ENCODE measurements around the gene RIMBP2.

The RIMBP2 gene

GRCh38 chr12:130709971-130710732, 5.9 kb downstream of the RIMBP2 start:
- no peaks in the 10 kb centered on the region for H3K9me3 ChIP-seq (ENCODE audit: control insufficient read depth, insufficient read depth, low read length)
- H3K4me3 ChIP-seq (ENCODE audit: low read depth, low read length), result no peak overlapping the region
- peaks cover 29% of the 10 kb centered on the region for H3K27me3 ChIP-seq (ENCODE audit: control insufficient read depth, insufficient read depth, low read length)

GRCh38 chr12:130709151-130709970, 6.7 kb downstream of the RIMBP2 start:
- Histone ChIP-seq H3K9me3 (ENCODE audit: control insufficient read depth, insufficient read depth, low read length) (no peaks in the 10 kb centered on the region), H3K4me3 (ENCODE audit: low read depth, low read length) (no peak overlapping the region), H3K9ac (ENCODE audit: low read depth, low read length) (no peak overlapping the region), H3K36me3 (ENCODE audit: control insufficient read depth, insufficient read depth, low read length) (no peaks in the 10 kb centered on the region), H3K27me3 (ENCODE audit: control insufficient read depth, insufficient read depth, low read length) (peaks cover 21% of the 10 kb centered on the region), H3K4me1 (ENCODE audit: control insufficient read depth, insufficient read depth, low read length) (peaks cover 7% of the 10 kb centered on the region)

More at GRCh38 chr12:130709971-130710732, 5.9 kb downstream of the RIMBP2 start:
- peaks cover 7% of the 10 kb centered on the region for H3K4me1 ChIP-seq (ENCODE audit: control insufficient read depth, insufficient read depth, low read length)
- no peaks in the 10 kb centered on the region for H3K36me3 ChIP-seq (ENCODE audit: control insufficient read depth, insufficient read depth, low read length)
- H3K9ac ChIP-seq (ENCODE audit: low read depth, low read length), result no peak overlapping the region

GRCh38 chr12:130708648-130709047, 7.5 kb downstream of the RIMBP2 start:
- H3K9me3 ChIP-seq (ENCODE audit: control insufficient read depth, insufficient read depth, low read length), result no peaks in the 10 kb centered on the region
- no peaks in the 10 kb centered on the region for H3K36me3 ChIP-seq (ENCODE audit: control insufficient read depth, insufficient read depth, low read length)
- H3K4me1 ChIP-seq (ENCODE audit: control insufficient read depth, insufficient read depth, low read length), result peaks cover 4% of the 10 kb centered on the region
- no peak overlapping the region for H3K9ac ChIP-seq (ENCODE audit: low read depth, low read length)
- H3K4me3 ChIP-seq (ENCODE audit: low read depth, low read length), result no peak overlapping the region
- peaks cover 14% of the 10 kb centered on the region for H3K27me3 ChIP-seq (ENCODE audit: control insufficient read depth, insufficient read depth, low read length)

GRCh38 chr12:130707571-130707891, 8.6 kb downstream of the RIMBP2 start:
- Histone ChIP-seq H3K9ac (ENCODE audit: low read depth, low read length) (no peak overlapping the region), H3K27me3 (ENCODE audit: control insufficient read depth, insufficient read depth, low read length) (peaks cover 3% of the 10 kb centered on the region), H3K36me3 (ENCODE audit: control insufficient read depth, insufficient read depth, low read length) (no peaks in the 10 kb centered on the region), H3K4me1 (ENCODE audit: control insufficient read depth, insufficient read depth, low read length) (peaks cover 3% of the 10 kb centered on the region), H3K9me3 (ENCODE audit: control insufficient read depth, insufficient read depth, low read length) (no peaks in the 10 kb centered on the region), H3K4me3 (ENCODE audit: low read depth, low read length) (no peak overlapping the region)

GRCh38 chr12:130706885-130707570, 9.1 kb downstream of the RIMBP2 start:
- Histone ChIP-seq H3K9me3 (ENCODE audit: control insufficient read depth, insufficient read depth, low read length) (no peaks in the 10 kb centered on the region), H3K27me3 (ENCODE audit: control insufficient read depth, insufficient read depth, low read length) (no peaks in the 10 kb centered on the region), H3K36me3 (ENCODE audit: control insufficient read depth, insufficient read depth, low read length) (no peaks in the 10 kb centered on the region), H3K9ac (ENCODE audit: low read depth, low read length) (no peak overlapping the region), H3K4me3 (ENCODE audit: low read depth, low read length) (no peak overlapping the region), H3K4me1 (ENCODE audit: control insufficient read depth, insufficient read depth, low read length) (peaks cover 3% of the 10 kb centered on the region)

- Histone ChIP-seq H3K27me3 (ENCODE audit: control insufficient read depth, insufficient read depth, low read length) (no peaks in the 10 kb centered on the region), H3K9ac (ENCODE audit: low read depth, low read length) (no peak overlapping the region), H3K4me1 (ENCODE audit: control insufficient read depth, insufficient read depth, low read length) (peaks cover 3% of the 10 kb centered on the region)
These were observed 9.8 kb downstream of the RIMBP2 start for GRCh38 chr12:130706311-130706710.

GRCh38 chr12:130705178-130705822, 10.8 kb downstream of the RIMBP2 start:
- Histone ChIP-seq H3K4me1 (ENCODE audit: control insufficient read depth, insufficient read depth, low read length) (peaks cover 3% of the 10 kb centered on the region), H3K9ac (ENCODE audit: low read depth, low read length) (no peak overlapping the region)

More at GRCh38 chr12:130706311-130706710, 9.8 kb downstream of the RIMBP2 start:
- no peak overlapping the region for H3K4me3 ChIP-seq (ENCODE audit: low read depth, low read length)
- no peaks in the 10 kb centered on the region for H3K36me3 ChIP-seq (ENCODE audit: control insufficient read depth, insufficient read depth, low read length)
- no peaks in the 10 kb centered on the region for H3K9me3 ChIP-seq (ENCODE audit: control insufficient read depth, insufficient read depth, low read length)

GRCh38 chr12:130704606-130705005, 11.5 kb downstream of the RIMBP2 start:
- Histone ChIP-seq H3K9me3 (ENCODE audit: control insufficient read depth, insufficient read depth, low read length) (no peaks in the 10 kb centered on the region), H3K4me1 (ENCODE audit: control insufficient read depth, insufficient read depth, low read length) (peaks cover 3% of the 10 kb centered on the region), H3K9ac (ENCODE audit: low read depth, low read length) (no peak overlapping the region), H3K36me3 (ENCODE audit: control insufficient read depth, insufficient read depth, low read length) (no peaks in the 10 kb centered on the region), H3K4me3 (ENCODE audit: low read depth, low read length) (no peak overlapping the region), H3K27me3 (ENCODE audit: control insufficient read depth, insufficient read depth, low read length) (no peaks in the 10 kb centered on the region)

More at GRCh38 chr12:130705178-130705822, 10.8 kb downstream of the RIMBP2 start:
- no peak overlapping the region for H3K4me3 ChIP-seq (ENCODE audit: low read depth, low read length)
- no peaks in the 10 kb centered on the region for H3K27me3 ChIP-seq (ENCODE audit: control insufficient read depth, insufficient read depth, low read length)
- no peaks in the 10 kb centered on the region for H3K36me3 ChIP-seq (ENCODE audit: control insufficient read depth, insufficient read depth, low read length)
- H3K9me3 ChIP-seq (ENCODE audit: control insufficient read depth, insufficient read depth, low read length), result no peaks in the 10 kb centered on the region

- Histone ChIP-seq H3K9me3 (ENCODE audit: control insufficient read depth, insufficient read depth, low read length) (no peaks in the 10 kb centered on the region), H3K9ac (ENCODE audit: low read depth, low read length) (no peak overlapping the region), H3K36me3 (ENCODE audit: control insufficient read depth, insufficient read depth, low read length) (no peaks in the 10 kb centered on the region), H3K4me1 (ENCODE audit: control insufficient read depth, insufficient read depth, low read length) (peaks cover 3% of the 10 kb centered on the region), H3K27me3 (ENCODE audit: control insufficient read depth, insufficient read depth, low read length) (no peaks in the 10 kb centered on the region), H3K4me3 (ENCODE audit: low read depth, low read length) (no peak overlapping the region)
These were observed 12.2 kb downstream of the RIMBP2 start for GRCh38 chr12:130703733-130704375.

GRCh38 chr12:130702966-130703732, 12.9 kb downstream of the RIMBP2 start:
- H3K9ac ChIP-seq (ENCODE audit: low read depth, low read length), result no peak overlapping the region
- H3K9me3 ChIP-seq (ENCODE audit: control insufficient read depth, insufficient read depth, low read length), result no peaks in the 10 kb centered on the region
- no peaks in the 10 kb centered on the region for H3K27me3 ChIP-seq (ENCODE audit: control insufficient read depth, insufficient read depth, low read length)

More at GRCh38 chr12:130702966-130703732, 12.9 kb downstream of the RIMBP2 start:
- Histone ChIP-seq H3K4me1 (ENCODE audit: control insufficient read depth, insufficient read depth, low read length) (peaks cover 3% of the 10 kb centered on the region), H3K36me3 (ENCODE audit: control insufficient read depth, insufficient read depth, low read length) (no peaks in the 10 kb centered on the region), H3K4me3 (ENCODE audit: low read depth, low read length) (no peak overlapping the region)
